HG02840 (cell line): ENCODE results near the gene TDP2.
A peak's percentile ranks its signal among the peaks of the same experiment; 100 is the strongest.
"Not testable (repeated sequence)": the region's sequence is repeated elsewhere in the genome, so short reads cannot be mapped to it uniquely, and the experiment has no call there.

Experiments used
- ATAC-seq: cut with Tn5 transposase; IDR thresholded peaks from one replicate; pipeline ENCODE4 v1.9.1; 2021; ENCODE audit warnings: mild to moderate bottlenecking, moderate library complexity, moderate number of reproducible peaks; ENCODE audit not compliant: unreplicated experiment, low FRiP score

The TDP2 gene

DNA sequence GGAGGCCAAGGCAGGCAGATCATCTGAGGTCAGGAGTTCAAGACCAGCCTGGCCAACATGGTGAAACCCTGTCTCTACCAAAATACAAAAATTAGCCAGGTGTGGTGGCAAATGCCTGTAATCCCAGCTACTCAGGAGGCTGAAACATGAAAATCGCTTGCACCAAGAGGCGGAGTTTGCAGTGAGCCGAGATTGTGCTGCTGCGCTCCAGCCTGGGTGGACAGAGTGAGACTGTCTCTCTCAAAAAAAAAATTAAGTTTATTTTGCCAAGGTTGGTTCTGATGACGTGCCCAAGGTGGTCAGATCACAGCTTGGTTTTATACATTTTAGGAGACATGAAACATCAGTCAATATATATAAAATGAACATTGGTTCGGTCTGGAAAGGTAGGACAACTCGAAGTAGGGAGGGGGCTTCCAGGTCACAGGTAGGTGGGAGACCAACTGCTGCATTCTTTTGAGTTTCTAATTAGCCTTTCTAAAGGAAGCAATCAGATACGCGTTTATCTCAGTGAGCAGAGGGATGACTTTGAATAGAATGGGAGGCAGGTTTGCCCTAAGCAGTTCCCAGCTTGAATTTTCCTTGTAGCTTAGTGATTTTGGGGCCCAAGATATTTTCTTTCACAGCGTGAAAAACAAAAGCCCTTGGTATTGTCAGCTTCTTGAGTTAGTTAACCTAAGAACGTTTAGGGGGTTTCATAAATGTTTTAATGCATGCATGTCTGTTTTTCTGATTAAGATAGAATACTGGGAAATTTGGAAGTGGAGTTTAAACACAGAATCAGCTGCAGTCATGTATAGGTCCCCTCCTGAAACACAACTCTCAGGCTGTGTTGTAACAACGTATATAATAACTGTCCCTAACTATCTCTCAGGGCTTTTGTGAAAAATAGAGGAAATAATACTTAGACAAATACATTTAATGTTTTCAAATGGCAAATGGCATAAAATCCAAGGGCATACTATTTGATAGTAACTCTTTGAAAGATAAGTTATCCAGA lies 16.9 kb upstream of the TDP2 start:
- no peak for ATAC-seq

DNA sequence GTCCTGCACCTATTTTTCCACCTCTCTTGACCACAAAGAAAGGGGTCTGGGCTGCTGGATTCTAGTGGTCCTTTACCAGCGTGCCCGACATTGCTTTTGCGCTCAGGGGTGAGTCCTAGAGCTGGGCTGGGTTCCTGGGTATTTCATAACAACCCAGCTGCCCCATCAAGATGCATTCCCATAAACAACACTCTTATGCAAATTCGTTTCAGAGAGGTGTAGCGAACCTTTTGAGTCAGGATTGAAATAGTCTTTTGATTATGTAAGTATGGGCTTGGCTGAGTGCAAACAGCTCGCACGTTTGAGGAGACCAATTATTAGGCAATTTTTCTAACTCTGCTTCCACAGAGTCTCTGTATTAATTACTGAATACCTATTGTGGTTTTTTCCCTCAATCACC lies 13.9 kb upstream of the TDP2 start:
- ATAC-seq = no peak

DNA sequence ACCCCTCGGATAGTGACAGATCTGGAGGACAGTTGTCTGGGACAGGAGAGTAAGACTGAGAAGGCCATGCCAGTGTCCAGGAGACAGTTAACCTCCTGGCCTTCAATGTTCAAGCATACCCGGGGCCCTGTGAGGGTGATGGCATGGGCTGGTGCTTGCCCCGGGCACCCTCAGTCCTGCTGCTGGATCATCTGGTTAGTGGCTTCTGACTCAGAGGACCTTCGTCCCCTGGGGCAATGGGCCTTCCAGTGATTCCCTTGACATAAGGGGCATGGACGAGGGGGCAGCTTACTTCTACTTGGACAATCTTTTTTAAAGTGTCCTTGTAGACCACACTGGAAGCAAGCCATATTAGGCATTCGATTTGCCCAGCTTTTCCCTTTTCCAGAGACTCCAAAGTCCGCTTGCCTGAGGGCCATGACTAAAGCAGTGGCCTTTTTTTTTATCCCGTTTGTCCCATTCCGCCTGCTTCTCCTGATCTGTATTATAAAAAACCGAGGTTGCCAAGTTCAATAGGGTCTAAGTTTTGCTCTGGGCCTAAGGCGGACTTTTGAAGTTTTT lies 12.2 kb upstream of the TDP2 start:
- not testable (repeated sequence) for ATAC-seq

DNA sequence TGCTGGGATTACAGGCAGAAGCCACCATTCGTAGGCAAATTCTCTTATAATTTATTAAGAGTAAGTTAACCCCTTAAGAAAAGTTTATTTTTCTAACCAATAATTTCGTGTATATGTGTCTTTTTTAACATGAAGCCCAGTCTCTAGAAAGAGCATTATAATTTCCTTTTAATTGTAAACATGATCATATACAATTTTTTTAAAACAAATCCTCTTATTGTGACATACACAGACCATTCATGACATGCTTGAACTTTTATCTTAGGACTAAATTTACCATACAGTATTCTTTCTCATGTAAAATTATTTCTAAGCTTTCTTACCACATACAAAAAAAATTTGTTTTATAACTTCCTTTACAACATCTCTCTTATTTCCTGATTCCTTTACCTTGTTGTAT lies 6.9 kb upstream of the TDP2 start:
- no peak for ATAC-seq

DNA sequence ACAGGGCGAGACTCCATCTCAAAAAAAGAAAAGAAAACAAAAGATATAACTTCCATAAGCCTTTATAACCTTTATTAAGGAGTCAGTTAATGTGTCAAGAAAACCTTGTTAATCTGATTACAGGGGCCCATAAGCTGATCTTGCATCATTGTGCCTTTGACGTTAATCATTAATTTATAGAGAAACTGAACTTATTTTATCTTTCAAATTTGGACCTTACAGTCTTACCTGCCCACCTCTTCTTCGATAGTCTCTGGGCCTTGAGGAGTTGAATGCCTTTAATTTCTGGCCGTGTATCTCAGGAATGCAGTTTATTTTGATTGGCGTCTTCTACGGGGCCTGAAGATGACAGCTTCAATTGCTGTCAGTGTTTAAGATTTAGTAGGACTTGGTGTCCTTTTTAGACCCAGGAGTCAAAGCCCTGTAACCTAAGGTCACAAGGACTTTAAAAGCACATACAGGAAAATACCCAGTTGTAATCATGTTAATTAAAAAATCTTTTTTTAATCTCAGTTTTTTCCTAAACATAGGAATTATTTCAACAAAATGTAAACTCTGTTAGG lies 6.0 kb upstream of the TDP2 start:
- no peak for ATAC-seq

DNA sequence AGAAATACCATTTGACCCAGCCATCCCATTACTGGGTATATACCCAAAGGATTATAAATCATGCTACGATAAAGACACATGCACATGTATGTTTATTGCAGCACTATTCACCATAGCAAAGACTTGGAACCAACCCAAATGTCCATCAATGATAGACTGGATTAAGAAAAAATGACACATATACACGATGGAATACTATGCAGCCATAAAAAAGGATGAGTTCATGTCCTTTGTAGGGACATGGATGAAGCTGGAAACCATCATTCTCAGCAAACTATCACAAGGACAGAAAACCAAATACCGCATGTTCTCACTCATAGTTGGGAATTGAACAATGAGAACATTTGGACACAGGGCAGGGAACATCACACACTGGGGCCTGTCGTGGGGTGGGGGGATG lies 4.4 kb upstream of the TDP2 start:
- not testable (repeated sequence) for ATAC-seq

DNA sequence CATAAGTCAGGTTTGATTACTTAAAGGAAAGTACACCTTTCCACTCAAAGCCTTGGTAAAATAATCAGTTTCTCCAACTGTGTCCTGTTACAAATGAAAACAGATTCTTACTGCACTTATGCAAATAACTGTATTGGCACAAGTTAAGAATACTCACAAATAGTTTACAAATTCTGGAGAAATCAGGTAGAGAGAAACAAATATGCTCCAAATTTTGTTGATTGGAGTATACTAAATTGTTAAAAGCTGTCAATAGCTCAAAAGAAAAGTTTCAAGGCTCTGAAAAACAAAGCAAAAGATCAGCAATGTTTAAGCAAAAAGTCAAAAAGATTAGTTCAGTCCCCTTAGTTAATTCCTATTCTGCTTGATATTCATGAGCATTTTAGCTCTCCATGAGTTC lies 3.8 kb upstream of the TDP2 start:
- not testable (repeated sequence) for ATAC-seq

DNA sequence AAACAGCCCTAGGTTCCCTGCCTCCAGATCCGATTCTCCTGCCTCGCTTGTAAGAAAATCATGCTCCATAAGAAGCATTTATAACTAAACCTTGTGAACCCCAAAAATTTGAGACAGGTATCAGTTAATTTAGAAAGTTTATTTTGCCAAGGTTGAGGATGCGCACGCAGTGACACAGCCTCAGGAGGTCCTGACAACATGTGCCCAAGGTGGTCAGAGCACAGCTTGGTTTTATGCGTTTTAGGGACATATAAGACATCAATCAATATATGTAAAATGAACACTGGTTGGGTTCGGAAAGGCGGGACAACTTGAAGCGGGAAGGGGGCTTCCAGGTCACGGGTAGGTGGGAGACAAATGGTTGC lies 2.3 kb upstream of the TDP2 start:
- ATAC-seq = no peak

DNA sequence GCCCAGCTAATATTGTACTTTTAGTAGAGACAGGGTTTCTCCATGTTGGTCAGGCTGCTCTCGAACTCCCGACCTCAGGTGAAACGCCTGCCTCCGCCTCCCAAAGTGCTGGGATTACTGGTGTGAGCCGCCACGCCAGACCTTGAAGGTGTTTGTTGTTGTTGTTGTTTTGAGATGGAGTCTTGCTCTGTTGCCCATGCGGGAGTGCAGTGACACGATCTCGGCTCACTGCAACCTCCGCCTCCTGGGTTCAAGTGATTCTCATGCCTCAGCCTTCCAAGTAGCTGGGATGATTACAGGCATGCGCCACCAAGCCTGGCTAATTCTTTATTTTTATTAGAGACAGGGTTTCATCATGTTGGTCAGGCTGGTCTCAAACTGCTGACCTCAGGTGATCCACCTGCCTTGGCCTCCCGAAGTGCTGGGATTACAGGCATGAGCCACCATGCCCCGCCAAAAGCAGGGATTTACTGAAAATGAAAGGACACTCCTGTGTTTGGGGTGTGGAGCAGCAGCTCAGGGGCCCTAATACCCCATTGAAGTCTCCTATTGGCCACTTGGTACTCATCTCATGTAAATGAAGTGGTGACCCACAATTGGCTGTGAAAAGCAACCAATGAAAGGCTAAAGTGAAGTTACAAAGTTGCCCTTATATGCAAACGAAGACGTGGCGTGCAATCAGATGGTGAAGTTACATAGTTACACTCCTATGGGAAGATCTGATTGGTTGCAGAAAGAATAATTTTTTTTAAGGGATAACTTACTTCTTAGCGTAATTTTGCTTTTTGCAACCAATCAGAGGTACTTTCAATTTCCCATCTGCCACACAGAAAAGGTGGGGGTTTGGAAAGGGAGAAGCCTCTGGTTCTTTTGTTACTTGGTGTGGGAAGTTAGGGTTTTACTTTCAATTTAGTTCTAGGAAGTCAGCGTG lies 1.6 kb upstream of the TDP2 start:
- not testable (repeated sequence) for ATAC-seq

DNA sequence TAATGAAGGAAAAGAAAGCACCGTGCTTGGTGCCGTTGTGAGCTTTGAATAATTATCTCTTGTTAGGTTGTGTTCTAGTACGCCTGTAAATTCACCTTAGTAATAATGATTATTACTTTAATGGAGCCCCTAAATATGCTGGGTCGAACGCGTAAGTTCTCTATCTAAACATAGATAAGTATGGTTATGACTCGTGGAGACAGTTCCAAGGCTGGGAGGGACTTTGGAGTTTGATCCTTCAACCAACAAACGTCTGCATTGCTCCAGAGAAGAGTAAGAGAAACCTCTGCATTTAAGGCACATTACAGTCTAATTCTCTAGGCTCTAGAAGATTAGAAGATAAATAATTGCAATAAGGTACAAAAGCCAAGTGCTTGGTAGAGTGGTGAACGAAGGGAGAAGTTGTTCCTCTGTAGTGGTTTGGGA lies 692 bp upstream of the TDP2 start:
- ATAC-seq = no peak

DNA sequence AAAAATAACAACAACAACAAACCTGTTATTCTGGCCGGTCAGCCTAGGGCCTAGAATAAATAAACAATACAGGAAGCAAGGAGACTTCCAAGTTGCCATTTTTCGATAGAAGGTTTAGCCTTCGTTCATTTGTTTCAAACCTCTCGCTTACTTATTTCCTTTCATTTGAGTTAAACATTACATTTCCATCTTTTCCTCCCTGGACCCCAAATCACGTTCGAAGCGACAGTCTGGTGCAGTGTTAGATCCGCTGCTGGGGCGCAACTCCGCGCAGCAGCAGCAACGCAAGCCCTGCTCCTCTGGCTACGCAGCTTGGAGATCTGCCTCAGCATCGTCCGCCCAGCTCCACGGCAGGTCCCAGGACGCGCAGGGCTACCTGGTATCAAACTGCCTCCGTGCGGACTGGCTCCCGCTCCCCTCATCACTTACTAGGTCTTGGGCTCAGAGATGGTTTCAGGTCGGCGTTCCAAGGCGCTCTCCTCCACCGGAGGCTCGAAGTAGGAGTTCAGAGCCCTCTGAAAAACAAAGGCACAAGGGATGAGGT lies 530 bp downstream of the TDP2 start:
- peak; percentile 29 for ATAC-seq

DNA sequence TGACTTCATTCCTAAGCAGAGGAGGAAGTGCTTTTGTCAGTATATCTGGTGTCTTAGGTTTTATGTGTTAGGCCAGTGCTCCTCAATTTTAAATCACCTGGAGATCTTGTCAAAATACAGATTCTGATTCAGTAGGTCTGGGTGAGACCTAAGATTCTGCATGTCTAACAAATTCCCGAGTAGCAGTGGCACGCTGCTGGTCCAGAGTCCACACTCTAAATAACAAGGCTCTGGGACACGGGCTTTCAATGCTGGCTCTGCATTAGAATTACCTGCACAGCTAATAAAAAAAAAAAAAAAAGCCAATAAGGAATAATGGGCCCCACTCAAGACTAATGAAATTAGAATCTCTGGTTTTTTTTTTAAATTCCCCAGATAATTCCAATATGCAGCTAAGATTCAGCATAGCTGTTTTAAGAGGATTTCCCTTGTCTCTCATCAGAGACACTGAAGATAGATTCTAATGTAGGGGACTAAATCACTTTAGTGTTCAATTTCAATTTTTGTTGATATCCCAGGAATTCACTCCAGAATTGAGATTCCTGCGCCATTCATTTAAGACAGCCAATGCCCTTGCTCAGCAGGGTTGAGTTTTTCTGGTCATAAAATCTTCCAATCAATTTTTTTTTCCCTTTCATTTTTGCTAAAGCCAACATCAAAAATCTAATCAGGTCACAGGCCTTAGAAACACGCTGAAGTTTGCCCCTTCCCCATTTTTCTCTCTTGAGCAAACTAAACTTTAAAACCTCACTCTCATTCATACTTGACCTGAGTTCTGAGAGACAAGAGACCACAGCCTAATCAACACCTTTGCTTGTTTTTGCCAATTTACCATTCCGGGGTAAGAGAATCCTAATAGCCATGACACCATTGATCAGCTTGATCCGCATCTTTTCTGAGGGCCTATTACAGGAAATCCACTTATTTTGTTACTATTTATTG lies 2.4 kb downstream of the TDP2 start:
- ATAC-seq = no peak

DNA sequence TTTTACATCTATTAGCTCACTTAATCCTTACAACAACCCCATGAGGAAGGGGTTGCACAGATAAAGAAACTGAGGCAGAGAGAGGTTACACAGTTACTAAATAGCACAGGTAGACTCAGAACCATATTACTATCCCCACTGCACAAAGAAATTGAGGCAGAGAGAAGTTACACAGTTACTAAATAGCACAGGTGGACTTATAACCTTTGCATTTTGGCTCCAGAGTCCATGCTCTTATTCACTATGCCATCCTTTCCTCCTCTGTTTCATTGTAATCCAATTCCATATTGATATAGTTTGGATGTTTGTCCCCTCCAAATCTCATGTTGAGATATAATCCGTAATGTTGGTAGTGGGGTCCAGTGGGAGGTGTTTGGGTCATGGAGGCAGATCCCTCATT lies 3.5 kb downstream of the TDP2 start:
- no peak for ATAC-seq

DNA sequence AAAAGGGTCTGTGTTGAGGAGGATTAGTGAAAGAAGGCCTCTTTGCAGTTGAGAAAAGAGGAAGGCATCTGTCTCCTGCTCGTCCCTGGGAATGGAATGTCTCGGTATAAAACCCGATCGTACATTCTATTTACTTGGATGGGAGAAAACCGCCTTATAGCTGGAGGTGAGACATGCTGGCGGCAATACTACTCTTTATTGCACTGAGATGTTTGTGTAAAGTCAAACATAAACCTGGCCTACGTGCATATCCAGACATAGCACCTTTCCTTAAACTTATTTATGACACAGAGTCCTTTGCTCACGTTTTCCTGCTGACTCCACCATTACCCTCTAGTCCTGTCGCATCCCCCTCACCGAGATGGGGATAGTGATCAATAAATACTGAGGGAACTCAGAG lies 4.5 kb downstream of the TDP2 start:
- no peak for ATAC-seq

DNA sequence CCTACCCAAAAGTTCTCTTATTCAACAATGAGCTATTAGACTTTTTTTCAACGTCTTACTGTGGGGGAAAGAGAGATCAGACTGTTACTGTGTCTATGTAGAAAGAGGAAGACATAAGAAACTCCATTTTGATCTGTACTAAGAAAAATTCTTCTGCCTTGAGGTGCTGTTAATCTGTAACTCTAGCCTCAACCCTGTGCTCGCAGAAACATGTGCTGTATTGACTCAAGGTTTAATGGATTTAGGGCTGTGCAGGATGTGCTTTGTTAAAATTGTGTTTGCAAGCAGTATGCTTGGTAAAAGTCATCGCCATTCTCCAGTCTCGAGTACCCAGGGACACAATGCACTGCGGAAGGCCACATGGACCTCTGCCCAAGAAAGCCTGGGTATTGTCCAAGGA lies 4.9 kb downstream of the TDP2 start:
- not testable (repeated sequence) for ATAC-seq

DNA sequence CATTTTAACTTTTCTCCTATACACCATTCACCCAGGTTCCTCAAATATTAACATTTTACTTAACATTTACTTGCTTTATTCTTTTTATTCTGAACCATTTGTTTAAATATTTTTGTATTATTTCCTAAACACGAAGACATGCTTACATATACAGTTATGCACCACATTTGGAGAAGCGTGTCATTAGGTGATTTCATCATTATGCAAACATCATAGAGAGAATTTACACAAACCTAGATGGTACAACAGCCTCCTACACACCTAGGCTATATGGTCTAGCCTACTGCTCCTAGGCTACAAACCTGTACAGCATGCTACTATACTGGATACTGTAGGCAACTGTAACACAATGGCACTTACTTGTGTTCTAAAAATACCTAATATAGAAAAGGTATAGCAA lies 6.6 kb downstream of the TDP2 start:
- ATAC-seq = no peak

DNA sequence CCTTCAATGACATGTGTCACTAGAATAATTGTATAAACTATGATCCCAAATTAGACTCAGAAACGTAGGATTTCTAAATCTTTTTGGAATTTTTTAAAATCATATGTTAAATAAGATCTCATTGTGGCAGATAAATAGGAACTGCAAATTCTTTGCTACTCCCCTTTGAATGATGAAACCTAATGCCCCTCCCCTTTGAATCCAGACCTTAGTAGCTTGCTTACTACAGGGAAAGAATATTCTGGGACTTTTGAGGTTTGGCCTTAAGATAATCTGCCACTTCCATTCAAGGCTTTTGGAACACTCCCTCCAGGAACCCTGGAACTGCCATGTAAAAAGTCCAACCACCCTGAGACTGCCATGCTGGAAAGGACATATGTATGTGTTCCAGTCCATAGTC lies 7.1 kb downstream of the TDP2 start:
- ATAC-seq = no peak

DNA sequence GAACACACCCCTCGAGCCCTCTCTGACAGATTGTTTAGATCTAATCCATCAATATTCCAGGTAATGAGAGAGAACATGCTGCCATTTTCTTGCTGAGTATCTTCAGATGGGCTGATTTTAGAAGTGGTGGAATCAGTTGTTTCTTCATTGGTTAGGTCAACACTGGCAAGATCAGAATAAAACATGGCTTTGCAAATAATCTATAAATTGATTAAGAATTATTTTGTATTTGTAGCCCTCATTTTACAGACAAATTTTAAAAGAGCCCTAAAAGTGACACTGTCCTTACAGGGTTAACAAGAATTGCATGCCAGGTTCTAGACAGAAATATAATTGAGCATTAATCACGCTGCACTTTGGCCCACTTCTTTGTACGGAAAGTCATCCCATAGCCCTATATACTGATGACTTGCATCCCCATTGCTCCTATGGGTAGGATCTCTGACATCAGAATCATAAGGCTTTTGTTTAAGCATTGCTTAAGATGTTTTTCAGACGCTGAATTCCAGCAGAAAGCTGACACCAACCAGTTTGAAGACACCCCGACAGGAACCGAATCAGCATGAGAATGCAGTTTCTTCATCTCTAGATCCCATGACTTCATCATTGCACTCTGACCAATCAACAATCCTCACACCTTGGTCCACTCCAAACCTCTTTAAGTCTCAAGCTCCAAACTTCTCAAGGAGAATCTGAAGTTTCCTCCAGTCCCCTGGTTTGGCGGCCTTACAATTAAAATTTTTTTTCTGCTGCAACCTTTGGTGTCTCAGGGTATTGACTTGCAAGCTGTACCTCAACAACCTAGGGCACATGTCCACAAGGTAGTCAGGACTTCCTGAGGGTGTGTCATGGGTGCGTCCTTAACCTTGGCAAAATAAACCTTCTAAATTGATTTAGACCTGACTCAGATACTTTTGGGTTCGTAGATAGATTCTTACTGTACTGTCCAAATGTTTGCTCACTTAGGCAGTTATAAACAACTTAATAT lies 7.8 kb downstream of the TDP2 start:
- ATAC-seq = no peak
